ENCODE results near the gene CDYL.

Gene CDYL

GRCh38 chr6:4884646-4885340 lies 108.6 kb downstream of the CDYL start:
- DNase-seq (no peak), ATAC-seq (no peak)
- no peaks in the 10 kb centered on the region for H3K9me3 Mint-ChIP-seq
- H3K27ac Mint-ChIP-seq, result no peak overlapping the region
- H3K4me3 Mint-ChIP-seq, result no peak overlapping the region
- no peaks in the 10 kb centered on the region for H3K27me3 Mint-ChIP-seq
- H3K36me3 Mint-ChIP-seq (ENCODE audit: low read depth), result peaks cover 4% of the 10 kb centered on the region
- peaks cover 69% of the 10 kb centered on the region for H3K4me1 Mint-ChIP-seq

GRCh38 chr6:4885341-4885933 lies 109.2 kb downstream of the CDYL start:
- no peak for DNase-seq
- H3K9me3 Mint-ChIP-seq, result no peaks in the 10 kb centered on the region
- no peak for ATAC-seq
- no peaks in the 10 kb centered on the region for H3K36me3 Mint-ChIP-seq (ENCODE audit: low read depth)
- no peaks in the 10 kb centered on the region for H3K27me3 Mint-ChIP-seq
- H3K27ac Mint-ChIP-seq, result no peak overlapping the region
- no peak overlapping the region for H3K4me3 Mint-ChIP-seq
- peaks cover 64% of the 10 kb centered on the region for H3K4me1 Mint-ChIP-seq

- peaks cover 3% of the 10 kb centered on the region for H3K36me3 Mint-ChIP-seq (ENCODE audit: low read depth)
- H3K4me1 Mint-ChIP-seq, result peaks cover 42% of the 10 kb centered on the region
- ATAC-seq, result no peak
- no peaks in the 10 kb centered on the region for H3K9me3 Mint-ChIP-seq
- no peak overlapping the region for H3K4me3 Mint-ChIP-seq
- no peaks in the 10 kb centered on the region for H3K27me3 Mint-ChIP-seq
- H3K27ac Mint-ChIP-seq, result no peak overlapping the region
- no peak for DNase-seq
These were observed 112.6 kb downstream of the CDYL start for GRCh38 chr6:4888841-4889240.

GRCh38 chr6:4889701-4890100 lies 113.5 kb downstream of the CDYL start:
- H3K27ac Mint-ChIP-seq, result no peak overlapping the region
- no peak for ATAC-seq
- H3K4me3 Mint-ChIP-seq, result no peak overlapping the region
- H3K27me3 Mint-ChIP-seq, result no peaks in the 10 kb centered on the region
- no peaks in the 10 kb centered on the region for H3K9me3 Mint-ChIP-seq
- no peak for DNase-seq
- H3K4me1 Mint-ChIP-seq, result peaks cover 36% of the 10 kb centered on the region
- H3K36me3 Mint-ChIP-seq (ENCODE audit: low read depth), result peaks cover 11% of the 10 kb centered on the region

- no peak overlapping the region for H3K27ac Mint-ChIP-seq
- H3K4me3 Mint-ChIP-seq, result no peak overlapping the region
- H3K4me1 Mint-ChIP-seq, result peaks cover 34% of the 10 kb centered on the region
- DNase-seq, result no peak
- H3K9me3 Mint-ChIP-seq, result no peaks in the 10 kb centered on the region
- ATAC-seq, result no peak
- H3K27me3 Mint-ChIP-seq, result no peaks in the 10 kb centered on the region
- peaks cover 11% of the 10 kb centered on the region for H3K36me3 Mint-ChIP-seq (ENCODE audit: low read depth)
These were observed 114.0 kb downstream of the CDYL start for GRCh38 chr6:4890191-4890590.

- H3K4me3 Mint-ChIP-seq, result no peak overlapping the region
- H3K27me3 Mint-ChIP-seq, result no peaks in the 10 kb centered on the region
- peaks cover 11% of the 10 kb centered on the region for H3K36me3 Mint-ChIP-seq (ENCODE audit: low read depth)
These were observed 114.4 kb downstream of the CDYL start for GRCh38 chr6:4890627-4891026.

GRCh38 chr6:4891141-4891540 lies 114.9 kb downstream of the CDYL start:
- ATAC-seq (no peak), DNase-seq (no peak)
- peaks cover 26% of the 10 kb centered on the region for H3K4me1 Mint-ChIP-seq
- H3K27me3 Mint-ChIP-seq, result no peaks in the 10 kb centered on the region
- H3K4me3 Mint-ChIP-seq, result no peak overlapping the region
- peaks cover 15% of the 10 kb centered on the region for H3K36me3 Mint-ChIP-seq (ENCODE audit: low read depth)
- no peaks in the 10 kb centered on the region for H3K9me3 Mint-ChIP-seq
- no peak overlapping the region for H3K27ac Mint-ChIP-seq

More at GRCh38 chr6:4890627-4891026, 114.4 kb downstream of the CDYL start:
- peaks cover 29% of the 10 kb centered on the region for H3K4me1 Mint-ChIP-seq
- ATAC-seq (no peak), DNase-seq (no peak)
- H3K27ac Mint-ChIP-seq, result no peak overlapping the region
- H3K9me3 Mint-ChIP-seq, result no peaks in the 10 kb centered on the region

GRCh38 chr6:4892785-4893485 lies 116.7 kb downstream of the CDYL start:
- Mint-ChIP-seq H3K36me3 (ENCODE audit: low read depth) (peaks cover 28% of the 10 kb centered on the region), H3K4me1 (peaks cover 11% of the 10 kb centered on the region), H3K9me3 (no peaks in the 10 kb centered on the region), H3K27ac (no peak overlapping the region), H3K4me3 (no peak overlapping the region), H3K27me3 (no peaks in the 10 kb centered on the region)
- ATAC-seq (no peak), DNase-seq (no peak)

- H3K4me3 Mint-ChIP-seq, result no peak overlapping the region
- ATAC-seq (no peak), DNase-seq (no peak)
- no peaks in the 10 kb centered on the region for H3K27me3 Mint-ChIP-seq
- H3K36me3 Mint-ChIP-seq (ENCODE audit: low read depth), result peaks cover 37% of the 10 kb centered on the region
- H3K9me3 Mint-ChIP-seq, result no peaks in the 10 kb centered on the region
- peaks cover 3% of the 10 kb centered on the region for H3K4me1 Mint-ChIP-seq
- H3K27ac Mint-ChIP-seq, result no peak overlapping the region
These were observed 117.8 kb downstream of the CDYL start for GRCh38 chr6:4894049-4894448.

- ATAC-seq, result no peak
- Mint-ChIP-seq H3K36me3 (ENCODE audit: low read depth) (peaks cover 47% of the 10 kb centered on the region), H3K9me3 (no peaks in the 10 kb centered on the region), H3K27ac (no peak overlapping the region), H3K4me3 (no peak overlapping the region), H3K4me1 (no peaks in the 10 kb centered on the region), H3K27me3 (no peaks in the 10 kb centered on the region)
- no peak for DNase-seq
These were observed 119.8 kb downstream of the CDYL start for GRCh38 chr6:4895971-4896370.

GRCh38 chr6:4896401-4896800 lies 120.2 kb downstream of the CDYL start:
- Mint-ChIP-seq H3K9me3 (no peaks in the 10 kb centered on the region), H3K27me3 (no peaks in the 10 kb centered on the region), H3K4me3 (no peak overlapping the region), H3K4me1 (peaks cover 3% of the 10 kb centered on the region), H3K27ac (no peak overlapping the region), H3K36me3 (ENCODE audit: low read depth) (peaks cover 50% of the 10 kb centered on the region)
- ATAC-seq, result no peak
- DNase-seq, result no peak

- DNase-seq (no peak), ATAC-seq (no peak)
- Mint-ChIP-seq H3K36me3 (ENCODE audit: low read depth) (peaks cover 51% of the 10 kb centered on the region), H3K27ac (no peak overlapping the region), H3K9me3 (no peaks in the 10 kb centered on the region), H3K4me3 (no peak overlapping the region), H3K4me1 (peaks cover 7% of the 10 kb centered on the region), H3K27me3 (no peaks in the 10 kb centered on the region)
These were observed 123.2 kb downstream of the CDYL start for GRCh38 chr6:4899249-4900034.

GRCh38 chr6:4901386-4902061 lies 125.3 kb downstream of the CDYL start:
- no peak overlapping the region for H3K4me3 Mint-ChIP-seq
- ATAC-seq (peak; percentile 33), DNase-seq (no peak)
- H3K4me1 Mint-ChIP-seq, result peaks cover 20% of the 10 kb centered on the region
- H3K27ac Mint-ChIP-seq, result no peak overlapping the region
- no peaks in the 10 kb centered on the region for H3K9me3 Mint-ChIP-seq
- H3K27me3 Mint-ChIP-seq, result no peaks in the 10 kb centered on the region
- peaks cover 43% of the 10 kb centered on the region for H3K36me3 Mint-ChIP-seq (ENCODE audit: low read depth)

- no peak for DNase-seq
- Mint-ChIP-seq H3K36me3 (ENCODE audit: low read depth) (peaks cover 37% of the 10 kb centered on the region), H3K4me1 (peaks cover 27% of the 10 kb centered on the region), H3K9me3 (no peaks in the 10 kb centered on the region), H3K27ac (no peak overlapping the region), H3K4me3 (no peak overlapping the region), H3K27me3 (no peaks in the 10 kb centered on the region)
- no peak for ATAC-seq
These were observed 126.2 kb downstream of the CDYL start for GRCh38 chr6:4902363-4902762.

All from activated naive CD8-positive, alpha-beta T cell treated with anti-CD3 and anti-CD28 coated beads, Interleukin-2, amount 50 U/mL, for 24 hours (primary cell).